ENCODE results near the gene NXF1.

Gene NXF1

DNA sequence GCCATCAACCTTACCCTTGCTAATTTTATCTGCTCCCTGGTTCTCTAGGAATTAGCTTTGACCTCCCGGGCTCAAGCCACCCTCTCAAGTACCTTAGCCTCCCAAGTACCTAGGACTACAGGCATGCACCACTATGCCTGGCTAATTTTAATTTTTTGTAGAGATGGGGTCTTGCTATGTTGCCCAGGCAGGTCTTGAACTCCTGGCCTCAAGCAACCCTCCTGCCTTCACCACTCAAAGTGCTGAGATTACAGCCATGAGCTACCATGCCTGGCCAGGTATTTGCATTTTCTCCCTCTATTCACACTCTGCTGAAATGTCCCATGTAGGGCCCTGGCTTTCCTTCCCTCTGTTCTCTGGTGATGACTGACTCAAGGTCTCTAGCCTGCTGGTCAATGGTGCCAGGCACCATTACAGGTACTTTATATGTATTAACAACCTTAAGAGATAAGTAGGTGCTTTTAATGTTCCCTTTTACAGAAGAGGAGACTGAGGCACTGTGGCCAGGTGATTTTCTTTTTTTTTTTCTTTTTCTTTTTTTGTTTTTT lies 42.6 kb upstream of the NXF1 start:
- Histone ChIP-seq H3K4me2 (ENCODE audit: low read length) (no peak overlapping the region), H3K4me1 (ENCODE audit: insufficient read depth, low read length, severe bottlenecking) (peaks cover 3% of the 10 kb centered on the region), H3K4me3 (ENCODE audit: low read depth, low read length, poor library complexity, severe bottlenecking) (no peak overlapping the region), H3F3A (ENCODE audit: insufficient read depth, low read length) (peaks cover 26% of the 10 kb centered on the region), H3K36me3 (ENCODE audit: insufficient read depth, low read length) (peaks cover 17% of the 10 kb centered on the region), H3K79me2 (ENCODE audit: insufficient read depth, low read length) (no peaks in the 10 kb centered on the region), H4K20me1 (ENCODE audit: insufficient read depth, low read length) (no peaks in the 10 kb centered on the region), H3K27ac (ENCODE audit: low read depth, low read length, poor library complexity, severe bottlenecking) (no peak overlapping the region), H2AFZ (ENCODE audit: low read length) (no peak overlapping the region), H3K9ac (ENCODE audit: low read length) (no peak overlapping the region), H3K27me3 (ENCODE audit: insufficient read depth, low read length) (no peaks in the 10 kb centered on the region), H3K9me3 (ENCODE audit: low read length) (no peaks in the 10 kb centered on the region), H3K9me2 (ENCODE audit: low read depth, low read length) (no peaks in the 10 kb centered on the region)
- TF ChIP-seq EZH2 (IDR thresholded peaks at IDR 0.05; ENCODE audit: borderline replicate concordance, low read length), result no peak
- TF ChIP-seq, protein P1, sequence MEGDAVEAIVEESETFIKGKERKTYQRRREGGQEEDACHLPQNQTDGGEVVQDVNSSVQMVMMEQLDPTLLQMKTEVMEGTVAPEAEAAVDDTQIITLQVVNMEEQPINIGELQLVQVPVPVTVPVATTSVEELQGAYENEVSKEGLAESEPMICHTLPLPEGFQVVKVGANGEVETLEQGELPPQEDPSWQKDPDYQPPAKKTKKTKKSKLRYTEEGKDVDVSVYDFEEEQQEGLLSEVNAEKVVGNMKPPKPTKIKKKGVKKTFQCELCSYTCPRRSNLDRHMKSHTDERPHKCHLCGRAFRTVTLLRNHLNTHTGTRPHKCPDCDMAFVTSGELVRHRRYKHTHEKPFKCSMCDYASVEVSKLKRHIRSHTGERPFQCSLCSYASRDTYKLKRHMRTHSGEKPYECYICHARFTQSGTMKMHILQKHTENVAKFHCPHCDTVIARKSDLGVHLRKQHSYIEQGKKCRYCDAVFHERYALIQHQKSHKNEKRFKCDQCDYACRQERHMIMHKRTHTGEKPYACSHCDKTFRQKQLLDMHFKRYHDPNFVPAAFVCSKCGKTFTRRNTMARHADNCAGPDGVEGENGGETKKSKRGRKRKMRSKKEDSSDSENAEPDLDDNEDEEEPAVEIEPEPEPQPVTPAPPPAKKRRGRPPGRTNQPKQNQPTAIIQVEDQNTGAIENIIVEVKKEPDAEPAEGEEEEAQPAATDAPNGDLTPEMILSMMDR (IDR thresholded peaks at IDR 0.05; ENCODE audit: low read length), result no peak

DNA sequence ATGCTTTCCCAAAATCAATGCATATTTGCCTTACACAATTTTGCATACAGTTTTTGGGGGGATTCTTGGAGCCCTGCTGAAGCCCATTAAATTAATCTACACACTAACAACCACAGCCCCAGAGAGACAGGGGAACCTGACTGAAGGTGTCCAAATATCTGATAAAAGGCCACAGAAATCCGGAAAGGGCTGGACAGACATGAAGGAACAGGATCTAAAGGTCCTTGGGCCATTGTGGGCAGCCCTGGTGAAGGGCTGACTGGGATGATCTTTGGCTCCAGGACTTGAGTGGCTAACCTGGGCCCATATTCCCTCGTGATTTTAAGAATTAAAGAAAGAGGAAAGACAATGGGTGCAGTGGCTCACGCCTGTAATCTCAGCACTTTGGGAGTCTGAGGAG lies 40.9 kb upstream of the NXF1 start:
- H3K4me3 ChIP-seq (ENCODE audit: low read depth, low read length, poor library complexity, severe bottlenecking), result no peak overlapping the region
- no peak overlapping the region for H3K27ac ChIP-seq (ENCODE audit: low read depth, low read length, poor library complexity, severe bottlenecking)
- H3K9ac ChIP-seq (ENCODE audit: low read length), result no peak overlapping the region
- 0 out of 2 replicates have a peak, but pooled peaks cover under 1% of the 10 kb centered on the region for H3K36me3 ChIP-seq (ENCODE audit: insufficient read depth, low read length)
- peaks cover 13% of the 10 kb centered on the region for H3K4me1 ChIP-seq (ENCODE audit: insufficient read depth, low read length, severe bottlenecking)
- no peak overlapping the region for H3K4me2 ChIP-seq (ENCODE audit: low read length)
- H3K9me2 ChIP-seq (ENCODE audit: low read depth, low read length), result no peaks in the 10 kb centered on the region
- H3K9me3 ChIP-seq (ENCODE audit: low read length), result no peaks in the 10 kb centered on the region
- TF ChIP-seq EZH2 (IDR thresholded peaks at IDR 0.05; ENCODE audit: borderline replicate concordance, low read length), result no peak
- TF ChIP-seq, protein P1 (IDR thresholded peaks at IDR 0.05; ENCODE audit: low read length), result no peak
- H3K27me3 ChIP-seq (ENCODE audit: insufficient read depth, low read length), result no peaks in the 10 kb centered on the region
- no peak overlapping the region for H2AFZ ChIP-seq (ENCODE audit: low read length)
- peaks cover 10% of the 10 kb centered on the region for H3F3A ChIP-seq (ENCODE audit: insufficient read depth, low read length)
- H4K20me1 ChIP-seq (ENCODE audit: insufficient read depth, low read length), result no peaks in the 10 kb centered on the region
- H3K79me2 ChIP-seq (ENCODE audit: insufficient read depth, low read length), result no peaks in the 10 kb centered on the region

DNA sequence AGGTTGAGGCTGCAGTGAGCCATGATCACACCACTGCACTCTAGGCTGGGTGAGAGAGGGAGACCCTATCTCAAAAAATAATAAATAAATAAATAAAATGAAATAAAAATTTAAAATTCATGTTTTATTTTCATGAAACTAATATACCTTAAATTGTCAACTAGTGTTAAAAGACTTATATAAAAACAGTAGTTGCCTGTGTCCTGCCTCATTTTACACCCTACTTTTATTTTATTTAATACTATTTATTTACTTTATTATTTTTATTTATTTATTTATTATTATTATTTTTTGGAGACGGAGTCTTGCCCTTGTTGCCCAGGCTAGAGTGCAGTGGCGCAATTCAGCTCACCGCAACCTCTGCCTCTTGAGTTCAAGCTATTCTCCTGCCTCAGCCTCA lies 38.9 kb upstream of the NXF1 start:
- no peaks in the 10 kb centered on the region for H3K36me3 ChIP-seq (ENCODE audit: insufficient read depth, low read length)
- H3K4me3 ChIP-seq (ENCODE audit: low read depth, low read length, poor library complexity, severe bottlenecking), result no peak overlapping the region
- peaks cover 2% of the 10 kb centered on the region; the same call in 1 of the 2 replicates for H3K79me2 ChIP-seq (ENCODE audit: insufficient read depth, low read length)
- H3K27me3 ChIP-seq (ENCODE audit: insufficient read depth, low read length), result no peaks in the 10 kb centered on the region
- no peaks in the 10 kb centered on the region for H3K9me2 ChIP-seq (ENCODE audit: low read depth, low read length)
- no peak overlapping the region for H2AFZ ChIP-seq (ENCODE audit: low read length)
- H3K9ac ChIP-seq (ENCODE audit: low read length), result no peak overlapping the region
- H4K20me1 ChIP-seq (ENCODE audit: insufficient read depth, low read length), result no peaks in the 10 kb centered on the region
- TF ChIP-seq EZH2 (IDR thresholded peaks at IDR 0.05; ENCODE audit: borderline replicate concordance, low read length), result no peak
- TF ChIP-seq, protein P1 (IDR thresholded peaks at IDR 0.05; ENCODE audit: low read length), result no peak
- no peak overlapping the region for H3K4me2 ChIP-seq (ENCODE audit: low read length)
- H3K4me1 ChIP-seq (ENCODE audit: insufficient read depth, low read length, severe bottlenecking), result peaks cover 24% of the 10 kb centered on the region
- H3K27ac ChIP-seq (ENCODE audit: low read depth, low read length, poor library complexity, severe bottlenecking), result no peak overlapping the region
- H3F3A ChIP-seq (ENCODE audit: insufficient read depth, low read length), result no peaks in the 10 kb centered on the region
- no peaks in the 10 kb centered on the region for H3K9me3 ChIP-seq (ENCODE audit: low read length)
